Hepatocyte (in vitro differentiated cells): ENCODE data around the gene ANKFN1. TPM values are rescaled to one million over a fixed set of nuclear protein-coding genes. Genes with fewer than 3 reads are reported as not detected.
A peak's percentile ranks its signal among the peaks of the same experiment; 100 is the strongest.

ENCODE experiments used
- DNase-seq: peaks from one replicate; pipeline ENCODE4 v3.0.0-alpha.2; 2016; ENCODE audit warnings: low spot score
- H2AFZ ChIP-seq: fragments of 200-600 bp; sonication (generic); 2 replicates; pipeline ENCODE4 v1.6.0; 2016; ENCODE audit warnings: antibody characterized with exemption, mild to moderate bottlenecking
- H3K27ac ChIP-seq: fragments of 200-600 bp; sonication (generic); 2 replicates; pipeline ENCODE4 v1.5.1; 2016; ENCODE audit warnings: mild to moderate bottlenecking
- H3K27me3 ChIP-seq: fragments of 200-600 bp; sonication (generic); 2 replicates; pipeline ENCODE4 v1.6.1; 2016
- H3K36me3 ChIP-seq: fragments of 200-600 bp; sonication (generic); replicated peaks from 2 replicates; pipeline ENCODE4 v1.5.1; 2016; ENCODE audit warnings: low read depth; ENCODE audit not compliant: insufficient read depth
- H3K4me1 ChIP-seq: fragments of 200-600 bp; sonication (generic); 2 replicates; pipeline ENCODE4 v1.5.1; 2016; ENCODE audit warnings: mild to moderate bottlenecking, moderate library complexity; ENCODE audit not compliant: insufficient read depth
- H3K4me2 ChIP-seq: fragments of 200-600 bp; sonication (generic); 2 replicates; pipeline ENCODE4 v1.6.0; 2016
- H3K4me3 ChIP-seq: fragments of 200-600 bp; sonication (generic); 2 replicates; pipeline ENCODE4 v1.5.1; 2016; ENCODE audit warnings: mild to moderate bottlenecking
- H3K79me2 ChIP-seq: fragments of 200-600 bp; sonication (generic); 2 replicates; pipeline ENCODE4 v1.6.0; 2017; ENCODE audit warnings: mild to moderate bottlenecking
- H3K9me2 ChIP-seq: fragments of 200-600 bp; sonication (generic); replicated peaks from 2 replicates; pipeline ENCODE4 v1.6.0; 2017; ENCODE audit warnings: mild to moderate bottlenecking; ENCODE audit not compliant: insufficient read depth
- H3K9me3 ChIP-seq: fragments of 200-600 bp; sonication (generic); 2 replicates; pipeline ENCODE4 v1.5.1; 2016; ENCODE audit warnings: low read depth, mild to moderate bottlenecking
- H4K20me1 ChIP-seq: fragments of 200-600 bp; sonication (generic); 2 replicates; pipeline ENCODE4 v1.6.0; 2016; ENCODE audit warnings: mild to moderate bottlenecking; ENCODE audit not compliant: insufficient read depth, poor library complexity, severe bottlenecking
- CTCF ChIP-seq: fragments of 200-600 bp; sonication (generic); IDR thresholded peaks from 2 replicates; pipeline ENCODE4 v1.5.1; 2016; ENCODE audit warnings: antibody characterized with exemption, mild to moderate bottlenecking; ENCODE audit not compliant: poor library complexity
- EZH2 ChIP-seq: fragments of 200-600 bp; sonication (generic); IDR thresholded peaks from 2 replicates; pipeline ENCODE4 v1.6.1; 2016; ENCODE audit warnings: antibody characterized with exemption, mild to moderate bottlenecking, borderline replicate concordance
- EZH2phosphoT487 ChIP-seq: fragments of 200-600 bp; sonication (generic); IDR thresholded peaks from one replicate; pipeline ENCODE4 v1.6.1; 2018; ENCODE audit warnings: antibody characterized with exemption, mild to moderate bottlenecking, low read depth, moderate library complexity; ENCODE audit not compliant: unreplicated experiment, severe bottlenecking
- WGBS: methylation state at CpG from one replicate; pipeline ENCODE4 v1.1.6; 2016; ENCODE audit warnings: low lambda C conversion rate; ENCODE audit errors: missing lambda C conversion rate; 5-methylcytosine and 5-hydroxymethylcytosine counted together
- polyA plus RNA-seq: library from polyadenylated mRNA; unstranded; fragments of >200 nt; fragmentation: Nextera tagmentation; extraction: Ambion mirVana; gene quantifications from 2 replicates; pipeline ENCODE4 v1.2.1, GENCODE V29; 2016
- total RNA-seq: library from RNA; depleted of rRNA; stranded (reverse); fragments of >200 nt; gene quantifications from 2 replicates; pipeline ENCODE4 v1.2.3, GENCODE V29; 2014

The ANKFN1 gene
- total and polyA plus RNA-seq, 2 experiments from 2014 or later: 0.10 to 1.2 TPM

GRCh38 chr17:56177361-56177760, 24.1 kb downstream of the ANKFN1 start:
- Histone ChIP-seq H3K4me3 (no peak overlapping the region), H3K9me2 (no peaks in the 10 kb centered on the region), H3K79me2 (no peaks in the 10 kb centered on the region), H3K9me3 (no peaks in the 10 kb centered on the region), H3K4me2 (no peak overlapping the region), H4K20me1 (no peaks in the 10 kb centered on the region), H3K36me3 (no peaks in the 10 kb centered on the region), H2AFZ (no peak overlapping the region), H3K27me3 (no peaks in the 10 kb centered on the region), H3K27ac (peak overlapping the region; percentile 77), H3K4me1 (peaks cover 23% of the 10 kb centered on the region)
- no peak for DNase-seq
- WGBS: 100% methylated on average over 2 of the region's 2 CpGs
- TF ChIP-seq CTCF (no peak), EZH2 (no peak), EZH2phosphoT487 (no peak)

GRCh38 chr17:56178203-56178602, 24.9 kb downstream of the ANKFN1 start:
- H3K4me1 ChIP-seq: peaks cover 23% of the 10 kb centered on the region
- WGBS: 92% methylated on average over 5 of the region's 5 CpGs
- DNase-seq: no peak
- H3K79me2 ChIP-seq: no peaks in the 10 kb centered on the region
- H3K9me3 ChIP-seq: no peaks in the 10 kb centered on the region
- no peaks in the 10 kb centered on the region for H3K36me3 ChIP-seq
- H3K9me2 ChIP-seq: no peaks in the 10 kb centered on the region
- H3K4me2 ChIP-seq: no peak overlapping the region
- H3K4me3 ChIP-seq: no peak overlapping the region
- H4K20me1 ChIP-seq: no peaks in the 10 kb centered on the region
- no peaks in the 10 kb centered on the region for H3K27me3 ChIP-seq
- no peak overlapping the region for H3K27ac ChIP-seq
- TF ChIP-seq EZH2phosphoT487 (no peak), EZH2 (no peak), CTCF (no peak)
- no peak overlapping the region for H2AFZ ChIP-seq

DNA sequence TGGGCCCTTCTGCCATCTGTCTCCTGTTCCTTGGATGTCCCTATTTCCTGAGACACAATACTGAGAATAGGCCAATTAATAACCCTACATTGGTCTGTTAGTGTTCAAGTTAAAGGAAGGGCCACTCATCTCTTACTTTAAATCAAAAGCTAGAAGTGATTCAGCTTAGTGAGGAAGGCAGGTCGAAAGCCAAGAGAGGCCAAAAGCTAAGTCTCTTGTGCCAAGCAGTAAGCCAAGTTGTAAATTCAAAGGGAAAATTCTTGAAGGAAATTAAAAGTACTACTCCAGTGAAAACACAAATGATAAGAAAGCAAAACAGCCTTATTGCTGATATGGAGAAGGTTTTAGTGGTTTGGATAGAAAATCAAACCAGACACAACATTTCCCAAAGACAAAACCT, 28.8 kb downstream of the ANKFN1 start:
- Histone ChIP-seq H3K4me3 (no peak overlapping the region), H3K79me2 (no peaks in the 10 kb centered on the region), H3K9me2 (no peaks in the 10 kb centered on the region), H2AFZ (no peak overlapping the region), H3K27ac (no peak overlapping the region), H3K4me2 (no peak overlapping the region), H3K36me3 (no peaks in the 10 kb centered on the region), H4K20me1 (no peaks in the 10 kb centered on the region), H3K27me3 (no peaks in the 10 kb centered on the region), H3K4me1 (no peaks in the 10 kb centered on the region), H3K9me3 (no peaks in the 10 kb centered on the region)
- 86% methylated on average over 1 of the region's 1 CpG for WGBS
- no peak for DNase-seq
- TF ChIP-seq CTCF (no peak), EZH2phosphoT487 (no peak), EZH2 (no peak)

DNA sequence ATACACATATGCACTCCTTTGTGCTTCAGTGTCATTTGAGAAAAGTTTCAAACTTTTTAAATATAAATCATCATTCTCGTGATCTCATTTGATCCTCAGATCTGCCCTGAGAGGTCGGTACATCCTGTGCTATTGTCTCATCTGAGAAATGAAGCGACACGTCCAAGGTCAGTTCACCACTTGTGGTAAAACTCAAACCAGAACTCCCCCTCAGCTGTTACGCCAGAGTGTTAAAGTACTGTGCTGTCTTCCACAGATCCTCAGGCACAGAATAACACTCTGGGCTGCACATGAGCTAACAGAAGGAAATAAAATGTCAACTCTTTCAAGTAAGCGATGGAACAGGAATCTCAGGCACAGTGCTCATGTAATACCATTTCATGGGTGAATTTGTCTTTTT, 31.4 kb downstream of the ANKFN1 start:
- Histone ChIP-seq H3K4me3 (no peak overlapping the region), H3K79me2 (no peaks in the 10 kb centered on the region), H3K36me3 (no peaks in the 10 kb centered on the region), H3K9me2 (no peaks in the 10 kb centered on the region), H4K20me1 (no peaks in the 10 kb centered on the region), H3K27me3 (no peaks in the 10 kb centered on the region), H2AFZ (no peak overlapping the region), H3K27ac (no peak overlapping the region), H3K4me2 (no peak overlapping the region), H3K9me3 (no peaks in the 10 kb centered on the region), H3K4me1 (no peaks in the 10 kb centered on the region)
- no peak for TF ChIP-seq CTCF
- TF ChIP-seq EZH2: no peak
- TF ChIP-seq EZH2phosphoT487: no peak
- DNase-seq: no peak
- WGBS: 90% methylated on average over 6 of the region's 6 CpGs
